ENCODE measurements around the gene PCDHA7.
"Not testable (repeated sequence)": the region's sequence is repeated elsewhere in the genome, so short reads cannot be mapped to it uniquely, and the experiment has no call there.

Gene PCDHA7

DNA sequence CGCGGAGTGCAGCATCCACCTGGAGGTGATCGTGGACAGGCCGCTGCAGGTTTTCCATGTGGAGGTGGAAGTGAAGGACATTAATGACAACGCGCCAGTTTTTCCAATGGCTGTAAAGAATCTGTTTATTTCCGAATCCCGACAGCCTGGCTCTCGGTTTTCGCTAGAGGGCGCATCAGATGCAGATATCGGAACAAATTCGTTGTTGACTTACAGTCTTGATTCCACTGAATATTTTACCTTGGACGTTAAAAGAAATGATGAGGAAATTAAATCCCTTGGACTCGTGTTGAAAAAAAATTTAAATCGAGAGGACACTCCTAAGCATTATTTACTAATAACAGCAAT, 32.6 kb upstream of the PCDHA7 start:
- Histone ChIP-seq H3K9me3 (ENCODE audit: control insufficient read depth, insufficient read depth, low read length) (no peaks in the 10 kb centered on the region), H3K36me3 (ENCODE audit: control insufficient read depth, insufficient read depth, low read length) (no peaks in the 10 kb centered on the region), H3K9ac (ENCODE audit: low read depth, low read length) (no peak overlapping the region), H3K4me3 (ENCODE audit: low read depth, low read length) (no peak overlapping the region), H3K4me1 (ENCODE audit: control insufficient read depth, insufficient read depth, low read length) (no peaks in the 10 kb centered on the region), H3K27me3 (ENCODE audit: control insufficient read depth, insufficient read depth, low read length) (no peaks in the 10 kb centered on the region)

DNA sequence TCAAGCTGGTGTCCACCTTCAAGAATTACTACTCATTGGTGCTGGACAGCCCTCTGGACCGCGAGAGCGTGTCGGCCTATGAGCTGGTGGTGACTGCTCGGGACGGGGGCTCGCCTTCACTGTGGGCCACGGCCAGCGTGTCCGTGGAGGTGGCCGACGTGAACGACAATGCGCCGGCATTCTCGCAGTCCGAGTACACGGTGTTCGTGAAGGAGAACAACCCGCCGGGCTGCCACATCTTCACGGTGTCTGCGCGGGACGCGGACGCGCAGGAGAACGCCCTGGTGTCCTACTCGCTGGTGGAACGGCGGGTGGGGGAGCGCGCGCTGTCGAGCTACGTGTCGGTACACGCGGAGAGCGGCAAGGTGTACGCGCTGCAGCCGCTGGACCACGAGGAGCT, 31.7 kb upstream of the PCDHA7 start:
- not testable (repeated sequence) for H3K27me3 ChIP-seq (ENCODE audit: control insufficient read depth, insufficient read depth, low read length); H3K9ac ChIP-seq (ENCODE audit: low read depth, low read length); H3K4me3 ChIP-seq (ENCODE audit: low read depth, low read length); H3K4me1 ChIP-seq (ENCODE audit: control insufficient read depth, insufficient read depth, low read length); H3K36me3 ChIP-seq (ENCODE audit: control insufficient read depth, insufficient read depth, low read length); H3K9me3 ChIP-seq (ENCODE audit: control insufficient read depth, insufficient read depth, low read length)

DNA sequence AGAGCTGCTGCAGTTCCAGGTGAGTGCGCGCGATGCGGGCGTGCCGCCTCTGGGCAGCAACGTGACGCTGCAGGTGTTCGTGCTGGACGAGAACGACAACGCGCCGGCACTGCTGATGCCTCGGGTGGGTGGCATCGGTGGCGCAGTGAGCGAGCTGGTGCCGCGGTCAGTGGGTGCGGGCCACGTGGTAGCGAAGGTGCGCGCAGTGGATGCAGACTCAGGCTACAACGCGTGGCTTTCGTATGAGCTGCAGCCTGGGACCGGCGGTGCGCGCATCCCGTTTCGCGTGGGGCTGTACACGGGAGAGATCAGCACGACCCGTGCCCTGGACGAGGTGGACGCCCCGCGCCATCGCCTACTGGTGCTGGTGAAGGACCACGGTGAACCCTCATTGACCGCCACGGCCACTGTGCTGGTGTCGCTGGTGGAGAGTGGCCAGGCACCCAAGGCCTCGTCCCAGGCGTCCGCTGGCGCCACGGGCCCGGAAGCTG, 31.2 kb upstream of the PCDHA7 start:
- H3K27me3 ChIP-seq (ENCODE audit: control insufficient read depth, insufficient read depth, low read length): no peaks in the 10 kb centered on the region
- H3K9ac ChIP-seq (ENCODE audit: low read depth, low read length): no peak overlapping the region
- H3K4me1 ChIP-seq (ENCODE audit: control insufficient read depth, insufficient read depth, low read length): no peaks in the 10 kb centered on the region
- no peaks in the 10 kb centered on the region for H3K9me3 ChIP-seq (ENCODE audit: control insufficient read depth, insufficient read depth, low read length)
- no peak overlapping the region for H3K4me3 ChIP-seq (ENCODE audit: low read depth, low read length)
- no peaks in the 10 kb centered on the region for H3K36me3 ChIP-seq (ENCODE audit: control insufficient read depth, insufficient read depth, low read length)

GRCh38 chr5:140806834-140807775, 27.0 kb upstream of the PCDHA7 start, which contains the start of gene PCDHA4:
Gene PCDHA4 (plus strand): TSS chr5:140807068.
- Histone ChIP-seq H3K4me1 (ENCODE audit: control insufficient read depth, insufficient read depth, low read length) (no peaks in the 10 kb centered on the region), H3K9ac (ENCODE audit: low read depth, low read length) (peak within 1 kb of the TSS; percentile 70), H3K4me3 (ENCODE audit: low read depth, low read length) (peak within 1 kb of the TSS; percentile 81)

GRCh38 chr5:140808241-140808888, 25.7 kb upstream of the PCDHA7 start:
- H3K9ac ChIP-seq (ENCODE audit: low read depth, low read length); H3K4me3 ChIP-seq (ENCODE audit: low read depth, low read length); H3K4me1 ChIP-seq (ENCODE audit: control insufficient read depth, insufficient read depth, low read length); H3K36me3 ChIP-seq (ENCODE audit: control insufficient read depth, insufficient read depth, low read length); H3K9me3 ChIP-seq (ENCODE audit: control insufficient read depth, insufficient read depth, low read length); H3K27me3 ChIP-seq (ENCODE audit: control insufficient read depth, insufficient read depth, low read length): not testable (repeated sequence)

More at GRCh38 chr5:140806834-140807775, 27.0 kb upstream of the PCDHA7 start, which contains the start of gene PCDHA4:
- Histone ChIP-seq H3K9me3 (ENCODE audit: control insufficient read depth, insufficient read depth, low read length) (no peaks in the 10 kb centered on the region), H3K36me3 (ENCODE audit: control insufficient read depth, insufficient read depth, low read length) (no peaks in the 10 kb centered on the region), H3K27me3 (ENCODE audit: control insufficient read depth, insufficient read depth, low read length) (no peaks in the 10 kb centered on the region)

DNA sequence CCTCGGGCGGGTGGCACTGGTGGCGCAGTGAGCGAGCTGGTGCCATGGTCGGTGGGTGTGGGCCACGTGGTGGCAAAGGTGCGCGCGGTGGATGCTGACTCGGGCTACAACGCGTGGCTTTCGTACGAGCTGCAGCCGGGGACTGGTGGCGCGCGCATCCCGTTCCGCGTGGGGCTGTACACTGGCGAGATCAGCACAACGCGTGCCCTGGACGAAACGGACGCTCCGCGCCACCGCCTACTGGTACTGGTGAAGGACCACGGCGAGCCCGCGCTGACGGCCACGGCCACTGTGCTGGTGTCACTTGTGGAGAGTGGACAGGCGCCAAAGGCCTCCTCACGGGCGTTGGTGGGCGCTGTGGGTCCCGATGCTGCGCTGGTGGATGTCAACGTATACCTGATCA, 25.2 kb upstream of the PCDHA7 start:
- H3K9ac ChIP-seq (ENCODE audit: low read depth, low read length): no peak overlapping the region
- no peaks in the 10 kb centered on the region for H3K9me3 ChIP-seq (ENCODE audit: control insufficient read depth, insufficient read depth, low read length)

DNA sequence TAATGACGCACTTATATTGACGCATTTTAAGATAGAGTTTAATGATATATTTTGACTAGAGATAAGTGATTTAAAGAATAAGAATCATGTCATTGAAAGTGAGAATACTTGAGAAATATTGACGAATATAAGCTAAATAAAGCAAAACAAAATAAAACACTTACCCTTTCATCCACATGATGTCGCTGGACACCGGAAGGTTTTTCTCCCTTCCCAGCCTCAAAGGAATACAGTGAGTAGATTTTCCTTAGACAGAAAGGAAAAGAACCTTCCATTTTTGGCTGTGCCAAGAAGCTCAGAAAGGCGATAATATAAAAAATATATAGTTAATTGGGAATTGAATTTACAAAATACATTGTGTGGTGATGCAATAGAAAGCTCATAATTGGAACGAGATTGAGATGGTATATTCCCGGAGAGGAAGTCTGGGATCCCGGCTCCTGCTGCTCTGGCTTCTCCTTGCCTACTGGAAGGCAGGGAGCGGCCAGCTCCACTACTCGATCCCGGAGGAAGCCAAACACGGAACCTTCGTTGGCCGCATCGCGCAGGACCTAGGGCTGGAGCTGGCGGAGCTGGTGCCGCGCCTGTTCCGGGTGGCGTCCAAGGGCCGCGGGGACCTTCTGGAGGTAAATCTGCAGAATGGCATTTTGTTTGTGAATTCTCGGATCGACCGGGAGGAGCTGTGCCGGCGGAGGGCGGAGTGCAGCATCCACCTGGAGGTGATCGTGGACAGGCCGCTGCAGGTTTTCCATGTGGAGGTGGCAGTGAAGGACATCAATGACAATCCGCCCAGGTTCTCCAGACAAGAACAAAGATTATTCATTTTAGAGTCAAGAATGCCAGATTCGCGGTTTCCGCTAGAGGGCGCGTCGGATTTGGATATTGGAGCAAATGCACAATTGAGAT, 12.4 kb upstream of the PCDHA7 start, which contains the start of gene PCDHA5:
TSS of gene PCDHA5 (plus strand) at position 239 of the 906 bp plus-strand sequence.
- Histone ChIP-seq H3K9me3 (ENCODE audit: control insufficient read depth, insufficient read depth, low read length) (no peaks in the 10 kb centered on the region), H3K9ac (ENCODE audit: low read depth, low read length) (no peak within 1 kb of the TSS), H3K4me3 (ENCODE audit: low read depth, low read length) (no peak within 1 kb of the TSS), H3K36me3 (ENCODE audit: control insufficient read depth, insufficient read depth, low read length) (no peaks in the 10 kb centered on the region), H3K27me3 (ENCODE audit: control insufficient read depth, insufficient read depth, low read length) (no peaks in the 10 kb centered on the region), H3K4me1 (ENCODE audit: control insufficient read depth, insufficient read depth, low read length) (no peaks in the 10 kb centered on the region)

More for the DNA sequence above, 25.2 kb upstream of the PCDHA7 start:
- Histone ChIP-seq H3K4me1 (ENCODE audit: control insufficient read depth, insufficient read depth, low read length) (no peaks in the 10 kb centered on the region), H3K36me3 (ENCODE audit: control insufficient read depth, insufficient read depth, low read length) (no peaks in the 10 kb centered on the region), H3K4me3 (ENCODE audit: low read depth, low read length) (no peak overlapping the region), H3K27me3 (ENCODE audit: control insufficient read depth, insufficient read depth, low read length) (no peaks in the 10 kb centered on the region)

DNA sequence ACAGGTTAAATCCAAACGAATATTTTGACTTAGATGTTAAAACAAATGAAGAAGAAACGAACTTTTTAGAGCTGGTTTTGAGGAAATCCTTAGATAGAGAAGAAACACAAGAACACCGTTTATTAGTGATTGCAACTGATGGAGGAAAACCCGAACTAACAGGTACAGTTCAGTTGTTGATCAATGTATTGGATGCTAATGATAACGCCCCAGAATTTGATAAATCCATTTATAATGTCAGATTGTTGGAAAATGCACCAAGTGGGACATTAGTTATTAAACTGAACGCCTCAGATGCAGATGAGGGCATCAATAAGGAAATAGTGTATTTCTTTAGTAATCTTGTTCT, 11.8 kb upstream of the PCDHA7 start:
- H3K4me3 ChIP-seq (ENCODE audit: low read depth, low read length): no peak overlapping the region
- no peaks in the 10 kb centered on the region for H3K4me1 ChIP-seq (ENCODE audit: control insufficient read depth, insufficient read depth, low read length)
- H3K27me3 ChIP-seq (ENCODE audit: control insufficient read depth, insufficient read depth, low read length): no peaks in the 10 kb centered on the region
- no peak overlapping the region for H3K9ac ChIP-seq (ENCODE audit: low read depth, low read length)
- no peaks in the 10 kb centered on the region for H3K9me3 ChIP-seq (ENCODE audit: control insufficient read depth, insufficient read depth, low read length)
- no peaks in the 10 kb centered on the region for H3K36me3 ChIP-seq (ENCODE audit: control insufficient read depth, insufficient read depth, low read length)

DNA sequence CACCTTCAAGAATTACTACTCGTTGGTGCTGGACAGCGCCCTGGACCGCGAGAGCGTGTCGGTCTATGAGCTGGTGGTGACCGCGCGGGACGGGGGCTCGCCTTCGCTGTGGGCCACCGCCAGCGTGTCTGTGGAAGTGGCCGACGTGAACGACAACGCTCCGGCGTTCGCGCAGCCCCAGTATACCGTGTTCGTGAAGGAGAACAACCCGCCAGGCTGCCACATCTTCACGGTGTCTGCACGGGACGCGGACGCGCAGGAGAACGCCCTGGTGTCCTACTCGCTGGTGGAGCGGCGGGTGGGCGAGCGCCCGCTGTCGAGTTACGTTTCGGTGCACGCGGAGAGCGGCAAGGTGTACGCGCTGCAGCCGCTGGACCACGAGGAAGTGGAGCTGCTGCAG, 11.1 kb upstream of the PCDHA7 start:
- not testable (repeated sequence) for H3K9ac ChIP-seq (ENCODE audit: low read depth, low read length); H3K9me3 ChIP-seq (ENCODE audit: control insufficient read depth, insufficient read depth, low read length); H3K4me1 ChIP-seq (ENCODE audit: control insufficient read depth, insufficient read depth, low read length); H3K4me3 ChIP-seq (ENCODE audit: low read depth, low read length); H3K36me3 ChIP-seq (ENCODE audit: control insufficient read depth, insufficient read depth, low read length); H3K27me3 ChIP-seq (ENCODE audit: control insufficient read depth, insufficient read depth, low read length)

DNA sequence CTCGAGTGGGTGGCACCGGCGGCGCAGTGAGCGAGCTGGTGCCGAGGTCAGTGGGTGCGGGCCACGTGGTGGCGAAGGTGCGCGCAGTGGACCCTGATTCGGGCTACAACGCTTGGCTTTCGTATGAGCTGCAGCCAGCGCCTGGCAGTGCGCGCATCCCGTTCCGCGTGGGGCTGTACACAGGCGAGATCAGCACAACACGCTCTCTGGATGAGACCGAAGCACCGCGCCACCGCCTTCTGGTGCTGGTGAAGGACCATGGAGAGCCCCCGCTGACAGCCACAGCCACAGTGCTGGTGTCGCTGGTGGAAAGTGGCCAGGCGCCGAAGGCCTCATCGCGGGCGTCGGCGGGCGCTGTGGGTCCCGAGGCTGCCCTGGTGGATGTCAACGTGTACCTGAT, 10.6 kb upstream of the PCDHA7 start:
- Histone ChIP-seq H3K4me3 (ENCODE audit: low read depth, low read length) (no peak overlapping the region), H3K27me3 (ENCODE audit: control insufficient read depth, insufficient read depth, low read length) (no peaks in the 10 kb centered on the region), H3K9me3 (ENCODE audit: control insufficient read depth, insufficient read depth, low read length) (no peaks in the 10 kb centered on the region), H3K36me3 (ENCODE audit: control insufficient read depth, insufficient read depth, low read length) (no peaks in the 10 kb centered on the region), H3K4me1 (ENCODE audit: control insufficient read depth, insufficient read depth, low read length) (no peaks in the 10 kb centered on the region), H3K9ac (ENCODE audit: low read depth, low read length) (no peak overlapping the region)

- Histone ChIP-seq H3K9ac (ENCODE audit: low read depth, low read length) (no peak within 1 kb of the TSS), H3K4me3 (ENCODE audit: low read depth, low read length) (no peak within 1 kb of the TSS), H3K27me3 (ENCODE audit: control insufficient read depth, insufficient read depth, low read length) (no peaks in the 10 kb centered on the region), H3K9me3 (ENCODE audit: control insufficient read depth, insufficient read depth, low read length) (no peaks in the 10 kb centered on the region), H3K4me1 (ENCODE audit: control insufficient read depth, insufficient read depth, low read length) (no peaks in the 10 kb centered on the region), H3K36me3 (ENCODE audit: control insufficient read depth, insufficient read depth, low read length) (peaks cover 4% of the 10 kb centered on the region)
Measured at GRCh38 chr5:140827704-140828361, 6.2 kb upstream of the PCDHA7 start, which contains the start of gene PCDHA6. Gene PCDHA6 (plus strand): TSS chr5:140827960. CDS start chr5:140828092, 132 bp downstream.
